Measurements from ENCODE around the gene PAQR4.

PAQR4 gene

DNA sequence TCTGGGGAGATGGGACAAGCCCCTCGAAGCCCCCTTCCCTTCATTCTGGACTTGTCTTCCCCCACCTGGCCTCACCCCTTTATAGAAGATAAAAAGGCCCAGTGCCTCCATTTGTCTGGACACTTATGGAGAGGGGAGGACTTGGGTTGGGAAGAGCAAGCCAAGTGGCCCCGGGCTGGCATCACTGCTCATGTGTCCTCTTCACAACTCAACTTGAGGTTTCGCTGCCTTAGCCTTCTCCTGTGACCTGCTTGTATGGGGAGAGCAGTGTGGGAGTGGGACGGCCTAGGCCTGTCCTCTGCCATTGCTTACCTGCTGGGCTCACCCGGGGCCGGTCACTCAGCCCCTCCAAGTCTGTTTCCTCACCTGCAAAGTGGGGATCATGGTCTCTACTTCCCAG is 1.4 kb downstream of the PAQR4 start:
- Histone ChIP-seq H3K9ac (ENCODE audit: low read length) (peak overlapping the region; percentile 55), H3K27me3 (ENCODE audit: control insufficient read depth, insufficient read depth, low read length) (peaks cover 42% of the 10 kb centered on the region), H3K4me3 (ENCODE audit: low read length) (peak overlapping the region; percentile 14), H3K36me3 (ENCODE audit: control insufficient read depth, insufficient read depth, low read length) (no peaks in the 10 kb centered on the region), H3K9me3 (ENCODE audit: control insufficient read depth, low read length) (no peaks in the 10 kb centered on the region), H3K4me1 (ENCODE audit: control insufficient read depth, insufficient read depth, low read length) (peaks cover 30% of the 10 kb centered on the region)

GRCh38 chr16:2971134-2971984 is 2.2 kb downstream of the PAQR4 start:
- H3K27me3 ChIP-seq (ENCODE audit: control insufficient read depth, insufficient read depth, low read length) = peaks cover 34% of the 10 kb centered on the region
- H3K36me3 ChIP-seq (ENCODE audit: control insufficient read depth, insufficient read depth, low read length) = no peaks in the 10 kb centered on the region
- no peaks in the 10 kb centered on the region for H3K9me3 ChIP-seq (ENCODE audit: control insufficient read depth, low read length)
- peaks cover 30% of the 10 kb centered on the region for H3K4me1 ChIP-seq (ENCODE audit: control insufficient read depth, insufficient read depth, low read length)
- H3K4me3 ChIP-seq (ENCODE audit: low read length) = peak overlapping the region; percentile 14
- H3K9ac ChIP-seq (ENCODE audit: low read length) = no peak overlapping the region

DNA sequence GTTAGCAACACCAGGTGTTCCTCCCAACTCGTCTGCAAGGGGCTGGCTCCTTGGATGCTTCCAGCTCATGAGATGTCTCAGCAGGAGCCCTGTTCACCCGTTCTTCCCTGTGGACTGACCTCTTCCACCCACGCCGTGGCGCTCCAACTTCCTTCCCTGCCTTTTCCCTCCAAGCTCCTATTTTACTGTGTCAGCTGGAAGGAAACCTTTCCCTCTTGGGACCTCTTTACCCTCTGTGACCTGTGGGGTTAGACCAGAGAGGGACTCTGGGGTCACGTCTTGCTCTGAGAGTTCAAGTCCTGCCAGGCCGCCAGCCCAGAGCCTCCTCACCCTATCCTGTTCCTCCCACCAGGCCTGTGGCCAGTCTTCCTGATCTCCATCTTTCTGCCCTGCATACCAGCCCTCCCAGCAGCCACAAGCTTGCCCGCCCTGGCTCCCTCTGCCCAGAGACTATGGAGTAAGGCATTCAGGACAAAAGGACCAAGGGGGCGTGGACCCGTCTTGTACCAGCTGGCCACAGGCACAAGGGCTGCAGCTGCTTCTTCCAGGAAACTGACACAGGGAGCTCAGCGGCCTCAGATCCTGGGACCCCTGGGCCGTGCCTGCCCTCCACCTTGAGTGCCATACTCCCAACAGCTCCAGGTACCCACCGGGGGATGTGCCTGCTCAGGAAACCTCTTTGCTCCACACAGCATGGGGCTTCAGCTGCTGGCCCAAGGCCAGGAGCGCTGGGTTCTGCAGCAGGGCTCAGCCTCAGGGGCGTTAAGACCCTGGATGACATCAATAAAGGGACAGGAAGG is 3.0 kb downstream of the PAQR4 start:
- no peak overlapping the region for H3K9ac ChIP-seq (ENCODE audit: low read length)
- no peak overlapping the region for H3K4me3 ChIP-seq (ENCODE audit: low read length)
- no peaks in the 10 kb centered on the region for H3K36me3 ChIP-seq (ENCODE audit: control insufficient read depth, insufficient read depth, low read length)
- H3K9me3 ChIP-seq (ENCODE audit: control insufficient read depth, low read length) = no peaks in the 10 kb centered on the region
- H3K27me3 ChIP-seq (ENCODE audit: control insufficient read depth, insufficient read depth, low read length) = peaks cover 26% of the 10 kb centered on the region
- peaks cover 31% of the 10 kb centered on the region for H3K4me1 ChIP-seq (ENCODE audit: control insufficient read depth, insufficient read depth, low read length)

DNA sequence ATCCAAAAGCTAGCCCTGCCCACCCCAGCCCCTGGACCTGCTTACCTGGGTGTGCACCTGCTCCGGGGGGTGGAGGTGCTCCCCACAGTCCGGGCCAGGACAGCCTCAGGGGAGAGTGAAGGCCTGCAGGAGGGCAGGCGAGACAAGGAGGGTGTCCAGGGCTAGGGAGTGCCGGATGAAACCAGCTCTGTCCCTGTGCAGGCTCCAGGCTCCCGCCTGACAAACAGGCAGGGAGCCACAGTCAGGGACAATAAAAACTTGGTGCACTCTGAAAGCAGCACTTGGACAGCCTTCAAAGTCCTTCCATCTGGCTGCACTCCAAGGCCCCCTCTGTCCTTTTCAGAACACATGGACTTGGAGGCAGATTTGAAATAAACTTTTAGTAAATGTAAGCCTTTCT is 3.9 kb downstream of the PAQR4 start:
- Histone ChIP-seq H3K27me3 (ENCODE audit: control insufficient read depth, insufficient read depth, low read length) (peaks cover 17% of the 10 kb centered on the region), H3K4me3 (ENCODE audit: low read length) (no peak overlapping the region), H3K4me1 (ENCODE audit: control insufficient read depth, insufficient read depth, low read length) (peaks cover 31% of the 10 kb centered on the region), H3K9ac (ENCODE audit: low read length) (no peak overlapping the region), H3K36me3 (ENCODE audit: control insufficient read depth, insufficient read depth, low read length) (no peaks in the 10 kb centered on the region), H3K9me3 (ENCODE audit: control insufficient read depth, low read length) (no peaks in the 10 kb centered on the region)

- Histone ChIP-seq H3K4me1 (ENCODE audit: control insufficient read depth, insufficient read depth, low read length) (peaks cover 26% of the 10 kb centered on the region), H3K9ac (ENCODE audit: low read length) (no peak overlapping the region), H3K4me3 (ENCODE audit: low read length) (no peak overlapping the region), H3K36me3 (ENCODE audit: control insufficient read depth, insufficient read depth, low read length) (no peaks in the 10 kb centered on the region), H3K27me3 (ENCODE audit: control insufficient read depth, insufficient read depth, low read length) (peaks cover 12% of the 10 kb centered on the region), H3K9me3 (ENCODE audit: control insufficient read depth, low read length) (no peaks in the 10 kb centered on the region)
These were observed 4.6 kb downstream of the PAQR4 start for GRCh38 chr16:2973605-2974318.

- Histone ChIP-seq H3K4me3 (ENCODE audit: low read length) (no peak overlapping the region), H3K9ac (ENCODE audit: low read length) (no peak overlapping the region), H3K9me3 (ENCODE audit: control insufficient read depth, low read length) (no peaks in the 10 kb centered on the region), H3K27me3 (ENCODE audit: control insufficient read depth, insufficient read depth, low read length) (peaks cover 13% of the 10 kb centered on the region), H3K4me1 (ENCODE audit: control insufficient read depth, insufficient read depth, low read length) (peaks cover 27% of the 10 kb centered on the region), H3K36me3 (ENCODE audit: control insufficient read depth, insufficient read depth, low read length) (no peaks in the 10 kb centered on the region)
These were observed 5.3 kb downstream of the PAQR4 start for GRCh38 chr16:2974319-2975056.

- Histone ChIP-seq H3K36me3 (ENCODE audit: control insufficient read depth, insufficient read depth, low read length) (no peaks in the 10 kb centered on the region), H3K4me1 (ENCODE audit: control insufficient read depth, insufficient read depth, low read length) (peaks cover 27% of the 10 kb centered on the region), H3K27me3 (ENCODE audit: control insufficient read depth, insufficient read depth, low read length) (peaks cover 9% of the 10 kb centered on the region), H3K9ac (ENCODE audit: low read length) (no peak overlapping the region), H3K4me3 (ENCODE audit: low read length) (no peak overlapping the region), H3K9me3 (ENCODE audit: control insufficient read depth, low read length) (no peaks in the 10 kb centered on the region)
These were observed 6.1 kb downstream of the PAQR4 start for GRCh38 chr16:2975161-2975795.

DNA sequence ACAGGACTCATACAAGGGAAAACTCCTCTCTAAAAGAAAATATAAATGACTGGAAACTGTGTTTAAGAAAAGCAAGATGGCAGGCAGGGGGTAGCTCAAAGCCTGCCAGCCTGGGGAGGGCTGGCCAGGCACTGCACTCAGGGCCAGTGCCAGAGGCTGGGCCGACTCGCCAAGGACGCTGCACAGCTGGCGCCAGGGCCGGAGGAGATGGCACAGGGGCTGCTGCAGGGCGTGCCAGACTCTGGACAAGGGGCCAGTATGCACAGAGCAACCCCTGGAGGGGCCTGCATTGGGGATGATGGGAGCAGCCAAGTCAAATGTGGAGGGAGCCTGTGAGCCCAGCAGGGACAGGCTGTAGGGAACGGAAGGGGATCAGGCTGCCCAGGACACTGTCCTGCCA is 7.1 kb downstream of the PAQR4 start:
- Histone ChIP-seq H3K9ac (ENCODE audit: low read length) (no peak overlapping the region), H3K9me3 (ENCODE audit: control insufficient read depth, low read length) (no peaks in the 10 kb centered on the region), H3K27me3 (ENCODE audit: control insufficient read depth, insufficient read depth, low read length) (peaks cover 3% of the 10 kb centered on the region), H3K4me3 (ENCODE audit: low read length) (no peak overlapping the region), H3K36me3 (ENCODE audit: control insufficient read depth, insufficient read depth, low read length) (no peaks in the 10 kb centered on the region), H3K4me1 (ENCODE audit: control insufficient read depth, insufficient read depth, low read length) (peaks cover 25% of the 10 kb centered on the region)

- no peaks in the 10 kb centered on the region for H3K9me3 ChIP-seq (ENCODE audit: control insufficient read depth, low read length)
- H3K4me3 ChIP-seq (ENCODE audit: low read length) = no peak overlapping the region
- peaks cover 3% of the 10 kb centered on the region for H3K27me3 ChIP-seq (ENCODE audit: control insufficient read depth, insufficient read depth, low read length)
- no peaks in the 10 kb centered on the region for H3K36me3 ChIP-seq (ENCODE audit: control insufficient read depth, insufficient read depth, low read length)
- H3K4me1 ChIP-seq (ENCODE audit: control insufficient read depth, insufficient read depth, low read length) = peaks cover 29% of the 10 kb centered on the region
- no peak overlapping the region for H3K9ac ChIP-seq (ENCODE audit: low read length)
These were observed 7.5 kb downstream of the PAQR4 start for GRCh38 chr16:2976673-2977072.

- Histone ChIP-seq H3K9me3 (ENCODE audit: control insufficient read depth, low read length) (no peaks in the 10 kb centered on the region), H3K4me1 (ENCODE audit: control insufficient read depth, insufficient read depth, low read length) (peaks cover 30% of the 10 kb centered on the region), H3K36me3 (ENCODE audit: control insufficient read depth, insufficient read depth, low read length) (no peaks in the 10 kb centered on the region), H3K4me3 (ENCODE audit: low read length) (no peak overlapping the region), H3K9ac (ENCODE audit: low read length) (no peak overlapping the region), H3K27me3 (ENCODE audit: control insufficient read depth, insufficient read depth, low read length) (peaks cover 3% of the 10 kb centered on the region)
These were observed 8.3 kb downstream of the PAQR4 start for GRCh38 chr16:2977440-2977839.

- H3K4me1 ChIP-seq (ENCODE audit: control insufficient read depth, insufficient read depth, low read length) = peaks cover 30% of the 10 kb centered on the region
- H3K9me3 ChIP-seq (ENCODE audit: control insufficient read depth, low read length) = no peaks in the 10 kb centered on the region
- H3K36me3 ChIP-seq (ENCODE audit: control insufficient read depth, insufficient read depth, low read length) = no peaks in the 10 kb centered on the region
- peaks cover 3% of the 10 kb centered on the region for H3K27me3 ChIP-seq (ENCODE audit: control insufficient read depth, insufficient read depth, low read length)
- H3K4me3 ChIP-seq (ENCODE audit: low read length) = peak overlapping the region; percentile 47
- peak overlapping the region; percentile 34 for H3K9ac ChIP-seq (ENCODE audit: low read length)
These were observed 10.6 kb downstream of the PAQR4 start for GRCh38 chr16:2979669-2980226.
